GM19035 (cell line): ENCODE data around the gene ATP8A1.
"Not testable (repeated sequence)": the region's sequence is repeated elsewhere in the genome, so short reads cannot be mapped to it uniquely, and the experiment has no call there.

Experiments used
- ATAC-seq: cut with Tn5 transposase; IDR thresholded peaks from one replicate; pipeline ENCODE4 v1.9.1; 2021; ENCODE audit not compliant: unreplicated experiment

ATP8A1 gene

DNA sequence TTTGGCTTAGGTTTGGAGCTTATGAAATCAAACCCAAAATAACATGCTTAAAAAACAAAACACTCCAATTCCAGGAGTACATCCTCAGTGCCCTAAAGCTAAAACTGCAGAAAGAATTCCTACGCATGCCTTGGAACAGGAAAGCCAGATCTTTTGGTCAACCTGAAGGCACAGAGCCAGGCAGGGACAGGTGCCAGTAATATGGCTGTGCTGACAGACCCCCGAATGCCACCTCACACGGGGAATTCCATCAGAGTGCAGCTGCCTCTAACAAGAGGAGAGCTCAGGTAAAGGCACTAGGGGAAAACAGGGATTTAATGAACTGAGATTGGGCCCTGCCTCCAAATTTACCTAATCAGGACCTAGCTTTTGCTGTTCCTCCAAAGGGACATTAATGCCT lies 182.5 kb downstream of the ATP8A1 start:
- ATAC-seq: no peak

DNA sequence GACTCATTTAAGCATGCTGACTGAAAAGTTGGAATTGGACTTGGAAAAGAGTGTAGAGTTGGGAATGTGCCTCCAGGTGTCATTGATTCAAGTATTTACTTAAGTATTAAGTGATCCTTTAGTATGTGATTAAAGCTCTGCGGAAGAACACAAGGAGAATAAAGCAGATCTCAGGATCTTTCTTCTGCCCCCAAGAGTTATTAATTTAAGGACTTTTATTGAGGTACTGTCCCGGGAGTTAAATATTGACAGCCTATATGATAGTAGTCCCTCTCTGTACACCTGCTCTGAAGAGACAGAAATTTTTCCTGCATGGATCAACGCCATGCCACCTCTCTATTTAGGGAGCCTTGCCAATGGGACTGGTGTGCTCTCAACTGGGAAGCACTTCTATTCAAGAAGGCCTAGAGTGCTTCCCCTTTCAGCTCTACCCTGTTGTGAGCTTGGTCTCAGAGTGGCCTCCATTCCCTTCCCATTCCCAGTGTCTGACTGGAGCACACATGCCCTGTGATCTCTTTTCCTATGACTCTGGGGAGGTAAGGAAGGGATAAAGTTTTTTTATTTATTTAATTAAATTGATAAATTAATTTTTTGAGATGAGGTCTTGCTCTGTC lies 183.7 kb downstream of the ATP8A1 start:
- ATAC-seq: no peak

DNA sequence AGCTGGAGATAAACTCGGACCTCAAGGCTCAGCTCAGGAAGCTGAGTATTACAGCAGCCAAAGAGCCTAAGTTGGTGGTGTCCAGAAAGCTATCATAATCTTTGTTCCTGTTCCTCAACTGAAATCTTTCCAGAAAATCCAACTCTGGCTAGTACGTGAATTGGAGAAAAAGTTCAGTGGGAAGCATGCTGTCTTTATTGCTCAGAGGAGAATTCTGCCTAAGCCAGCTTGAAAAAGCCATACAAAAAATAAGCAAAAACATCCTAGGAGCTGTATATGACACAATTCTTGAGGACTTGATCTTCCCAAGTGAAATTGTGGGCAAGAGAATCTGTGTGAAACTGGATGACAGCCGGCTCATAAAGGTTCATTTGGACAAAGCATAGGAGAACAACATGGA lies 185.0 kb downstream of the ATP8A1 start:
- ATAC-seq: no peak

DNA sequence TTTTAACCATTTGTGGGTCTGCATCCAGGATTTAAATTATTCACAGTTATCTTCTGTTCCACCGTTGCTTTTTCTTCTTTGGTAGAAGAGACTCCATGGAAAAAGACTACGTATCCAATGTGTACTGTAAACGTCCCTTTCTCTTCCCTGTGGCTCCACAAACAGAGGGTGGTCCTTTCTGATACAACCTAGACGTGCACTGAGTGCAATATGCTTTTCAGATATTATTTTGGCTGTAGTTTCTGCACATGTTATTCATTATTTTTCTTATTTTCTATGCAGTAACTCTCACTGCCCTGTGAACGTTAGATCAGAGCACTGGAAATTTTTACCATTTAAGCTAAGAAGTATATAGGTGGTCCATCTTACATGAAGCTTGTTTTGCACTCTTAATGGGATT lies 186.9 kb downstream of the ATP8A1 start:
- ATAC-seq: no peak

DNA sequence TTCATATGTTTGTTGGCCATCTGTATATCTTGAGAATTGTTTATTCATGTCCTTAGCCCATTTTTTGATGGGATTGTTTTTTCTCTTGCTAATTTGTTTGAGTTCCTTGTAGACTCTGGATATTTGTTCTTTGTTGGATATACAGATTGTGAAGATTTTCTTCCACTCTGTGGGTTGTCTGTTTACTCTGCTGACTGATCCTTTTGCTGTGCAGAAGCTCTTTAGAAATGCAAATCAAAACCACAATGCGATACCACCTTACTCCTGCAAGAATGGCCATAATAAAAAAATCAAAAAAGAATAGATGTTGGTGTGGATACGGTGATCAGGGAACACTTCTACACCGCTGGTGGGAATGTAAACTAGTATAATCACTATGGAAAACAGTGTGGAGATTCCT lies 189.1 kb downstream of the ATP8A1 start:
- ATAC-seq: not testable (repeated sequence)

DNA sequence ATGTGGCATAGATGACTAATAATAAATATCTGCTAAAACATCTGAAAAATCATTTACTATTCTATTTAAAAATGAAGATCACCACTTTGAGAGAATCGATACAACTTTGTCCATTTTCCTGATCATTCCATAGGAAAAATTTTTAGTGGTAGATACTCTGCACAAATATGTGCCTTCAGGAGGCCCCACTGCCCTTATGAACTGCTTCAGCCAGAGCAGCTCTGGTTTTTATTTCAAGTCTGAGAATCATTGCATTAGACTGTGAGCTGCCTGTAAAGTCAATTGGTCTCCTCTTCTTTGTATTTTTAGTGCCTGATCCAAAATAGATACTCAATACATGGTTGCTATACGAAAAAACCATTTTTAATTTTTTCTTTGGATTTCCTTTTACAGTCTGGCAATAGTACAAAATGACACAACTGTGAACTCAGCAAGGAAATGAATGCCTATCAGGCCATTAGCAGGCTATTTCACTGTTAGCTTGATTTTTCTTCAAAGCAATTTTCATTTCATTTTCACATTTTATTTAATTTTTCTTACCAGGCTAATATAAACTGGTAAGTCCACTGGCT lies 190.5 kb downstream of the ATP8A1 start:
- no peak for ATAC-seq

DNA sequence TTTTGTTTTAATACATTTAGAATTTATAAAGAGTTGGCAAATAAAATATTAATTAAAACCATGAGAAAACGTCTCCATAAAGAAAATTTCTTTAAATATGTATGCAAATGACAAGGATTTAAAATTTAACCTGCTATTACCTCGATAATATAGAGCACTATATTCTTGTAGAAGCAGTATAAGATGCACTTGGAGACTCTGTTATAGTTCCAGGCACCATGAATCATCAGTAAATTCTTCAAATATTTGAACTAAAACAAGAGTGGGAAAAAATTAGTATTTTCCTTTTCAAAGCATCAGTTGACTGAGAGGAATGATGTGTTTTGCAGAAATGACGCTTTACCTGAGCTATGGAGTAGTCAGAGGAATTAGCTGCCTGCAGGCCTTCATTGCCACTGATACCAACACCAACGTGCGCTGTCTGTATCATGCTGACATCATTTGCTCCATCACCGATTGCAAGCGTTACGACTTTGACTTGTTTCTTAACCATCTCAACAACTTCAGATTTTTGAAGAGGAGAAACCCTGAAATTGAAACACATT lies 192.3 kb downstream of the ATP8A1 start:
- ATAC-seq: no peak

DNA sequence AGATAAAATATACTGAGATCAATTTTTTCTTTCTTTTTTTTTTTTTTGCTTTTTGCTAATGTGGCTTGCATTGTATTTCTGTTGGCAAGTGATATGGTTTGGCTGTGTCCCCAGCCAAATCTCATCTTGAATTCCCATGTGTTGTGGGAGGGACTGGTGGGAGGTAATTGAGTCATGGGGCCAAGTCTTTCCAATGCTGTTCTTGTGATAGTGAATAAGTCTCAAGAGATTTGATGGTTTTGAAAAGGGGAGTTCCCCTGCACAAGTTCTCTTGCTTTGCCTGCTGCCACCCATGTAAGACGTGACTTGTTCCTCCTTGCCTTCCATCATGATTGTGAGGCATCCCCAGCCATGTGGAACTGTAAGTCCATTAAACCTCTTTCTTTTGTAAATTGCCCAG lies 195.7 kb downstream of the ATP8A1 start:
- ATAC-seq: not testable (repeated sequence)

DNA sequence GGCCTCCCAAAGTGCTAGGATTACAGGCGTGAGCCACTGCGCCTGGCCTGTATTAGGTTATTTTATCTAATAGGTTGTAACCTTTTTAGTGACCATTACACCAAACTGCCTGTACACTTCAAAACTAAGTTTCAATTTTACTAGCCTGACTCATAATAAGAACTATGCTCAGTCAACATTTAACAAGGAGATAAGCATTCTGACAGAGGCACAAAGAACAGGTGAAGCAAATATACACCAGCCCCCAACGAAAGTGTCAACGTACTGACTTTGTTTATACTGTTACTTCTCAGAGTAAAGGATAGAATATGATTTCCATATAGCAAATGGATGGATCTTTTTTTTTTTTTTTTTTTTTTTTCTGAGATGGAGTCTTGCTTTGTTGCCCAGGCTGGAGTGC lies 196.9 kb downstream of the ATP8A1 start:
- ATAC-seq: peak; percentile 96

DNA sequence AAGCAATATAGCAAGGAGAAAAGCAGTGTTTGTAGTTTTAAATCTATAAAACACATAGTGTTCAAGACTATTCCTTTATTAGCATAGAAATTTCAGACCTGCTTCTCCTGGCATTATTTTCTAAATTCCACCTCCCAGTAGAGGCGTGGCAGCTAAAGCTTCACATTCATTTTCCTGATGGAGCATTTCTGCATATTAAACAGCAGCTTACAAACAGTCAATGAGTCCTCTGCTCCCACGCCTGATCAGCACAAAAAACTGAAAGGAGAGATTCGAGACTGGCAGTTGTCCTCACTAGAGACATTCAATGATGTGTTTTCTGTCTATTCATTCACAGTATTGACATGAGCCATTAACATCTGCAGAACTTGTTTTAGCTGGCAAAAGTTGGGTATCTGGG lies 198.2 kb downstream of the ATP8A1 start:
- no peak for ATAC-seq

DNA sequence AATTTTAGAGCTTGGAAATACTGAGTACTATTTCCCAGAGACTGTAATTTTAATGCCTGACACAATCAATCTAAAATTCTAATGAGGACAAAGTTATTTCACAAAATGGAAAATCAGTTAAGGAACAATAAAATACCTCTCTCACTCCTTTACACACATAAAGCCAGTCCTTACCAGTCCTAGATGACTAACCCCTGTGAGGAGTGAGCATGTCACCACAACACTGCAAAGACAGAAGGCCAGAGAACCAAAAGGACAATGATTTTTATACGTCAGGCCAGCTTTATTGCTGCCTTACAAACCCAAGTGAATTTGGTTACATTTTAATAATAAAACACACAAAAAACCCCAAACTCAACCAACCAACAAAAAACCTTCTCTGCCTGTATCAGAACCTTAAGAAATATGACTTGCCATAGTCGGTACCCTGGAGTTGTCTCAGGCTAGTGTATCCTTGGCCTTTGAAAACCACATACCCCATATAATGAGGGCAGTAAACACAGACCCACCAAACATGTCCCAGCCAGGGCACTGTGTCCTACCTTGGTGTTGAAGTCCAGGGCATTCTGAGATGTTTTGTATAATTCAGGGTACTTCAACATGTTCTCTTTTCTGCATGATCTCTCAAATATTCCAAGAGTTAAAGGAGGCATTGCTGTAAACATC lies 202.0 kb downstream of the ATP8A1 start:
- no peak for ATAC-seq

DNA sequence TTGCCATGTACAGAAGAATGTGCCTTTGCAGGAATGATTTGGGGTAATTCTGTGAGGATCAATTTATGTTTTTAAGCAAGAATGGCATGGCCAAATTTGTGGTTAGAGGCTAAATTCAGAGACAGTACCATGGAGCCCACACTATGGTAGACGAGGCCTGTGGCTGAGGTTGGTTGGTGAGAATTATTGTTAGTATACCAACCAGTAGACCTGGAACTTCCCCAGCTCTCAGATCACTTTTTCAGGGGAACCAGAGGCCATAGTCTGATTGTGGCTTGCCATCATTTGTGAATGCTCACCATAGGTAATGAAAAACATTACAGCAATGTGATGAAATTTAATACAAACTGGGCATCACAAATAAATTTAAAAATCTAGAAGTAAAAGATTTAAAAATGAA lies 203.3 kb downstream of the ATP8A1 start:
- no peak for ATAC-seq

DNA sequence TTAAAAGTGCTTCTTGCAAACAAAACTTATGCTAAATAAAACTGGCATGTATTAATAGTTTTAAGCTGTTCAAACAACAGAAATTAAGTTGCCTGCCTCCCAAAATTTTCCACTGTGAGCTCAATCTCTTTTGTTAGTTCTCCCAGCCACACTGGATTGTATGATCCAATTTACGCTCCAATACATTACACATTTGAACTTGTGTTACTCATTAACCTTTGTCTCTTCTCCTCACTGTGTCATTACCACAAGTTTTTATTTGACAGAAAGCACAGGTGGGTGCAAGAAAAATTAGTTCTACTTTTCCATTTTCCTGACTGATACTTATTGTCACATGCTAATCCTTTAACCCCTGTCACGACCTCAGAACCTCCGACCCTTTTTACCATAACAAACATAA lies 204.1 kb downstream of the ATP8A1 start:
- no peak for ATAC-seq

DNA sequence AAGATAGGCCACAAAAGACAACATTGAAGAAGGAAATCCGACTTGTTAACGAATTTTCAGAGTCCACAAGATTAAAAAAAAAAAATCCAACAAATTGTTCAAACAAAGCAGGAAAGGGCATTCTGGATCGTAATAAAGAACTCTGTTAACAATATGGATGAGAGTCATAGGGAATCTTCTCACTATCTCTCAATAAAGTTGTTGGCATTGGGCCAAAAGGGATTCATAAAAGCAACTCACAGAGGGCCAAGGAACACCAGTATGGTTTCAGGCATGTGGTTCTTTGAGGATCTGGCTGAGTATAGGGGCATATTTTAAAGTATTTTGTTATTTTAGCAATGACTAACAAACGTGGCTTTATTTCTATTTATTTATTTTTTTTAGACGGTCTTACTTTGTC lies 210.1 kb downstream of the ATP8A1 start:
- ATAC-seq: no peak

DNA sequence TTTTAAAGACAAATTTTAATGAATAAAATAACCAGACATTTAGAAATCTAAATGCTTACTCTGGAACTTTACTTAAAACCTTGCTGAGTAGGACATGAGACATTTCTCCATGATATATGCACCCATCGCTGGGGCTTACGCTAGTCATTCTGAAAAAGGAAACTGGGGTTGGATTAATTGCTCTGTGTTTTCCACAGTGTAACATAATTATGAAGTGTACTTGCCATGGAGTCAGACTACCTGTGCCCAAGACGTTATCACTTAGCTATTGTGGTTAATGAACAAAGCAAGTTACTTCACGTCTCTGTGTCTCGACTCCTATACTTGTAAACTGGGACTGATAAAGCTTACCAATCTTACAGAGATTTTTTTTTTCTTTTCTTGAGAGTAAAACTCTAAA lies 211.9 kb downstream of the ATP8A1 start:
- no peak for ATAC-seq

DNA sequence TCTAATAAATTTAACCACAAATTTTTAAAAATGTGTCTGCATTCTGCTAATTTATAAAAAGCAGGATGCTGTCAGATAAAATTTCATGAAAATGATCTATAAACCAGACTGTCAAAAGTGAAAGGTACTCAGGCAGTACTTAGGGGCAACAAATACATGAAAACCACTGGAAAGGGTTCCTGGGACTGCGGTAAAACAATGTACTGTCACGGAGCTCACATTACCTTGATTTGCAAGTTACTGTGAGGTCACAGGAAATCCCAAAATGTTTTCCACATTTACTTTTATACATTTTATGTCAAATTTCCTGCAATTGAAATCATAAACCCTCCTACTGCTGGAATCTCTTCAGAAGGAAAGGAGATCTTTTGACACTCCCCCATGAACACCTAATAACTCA lies 214.3 kb downstream of the ATP8A1 start:
- no peak for ATAC-seq

DNA sequence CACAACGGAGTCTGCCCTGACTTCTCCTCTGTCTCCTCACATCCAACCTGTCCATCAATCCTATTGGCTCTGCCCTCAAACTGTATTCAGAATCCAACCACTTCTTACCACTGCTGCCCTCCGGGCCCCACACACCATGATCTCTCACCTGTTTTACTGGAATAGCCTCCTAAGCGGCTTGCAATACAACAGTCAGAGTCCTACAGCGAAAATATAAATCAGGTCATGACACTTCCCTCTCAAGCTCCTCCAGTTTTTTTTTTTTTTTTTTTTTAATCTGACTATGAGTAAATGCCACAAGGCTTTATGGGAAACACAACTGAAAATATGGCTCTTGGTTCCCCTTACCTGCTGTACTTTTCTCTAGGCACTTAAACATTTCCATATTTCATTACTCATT lies 216.8 kb downstream of the ATP8A1 start:
- ATAC-seq: no peak

DNA sequence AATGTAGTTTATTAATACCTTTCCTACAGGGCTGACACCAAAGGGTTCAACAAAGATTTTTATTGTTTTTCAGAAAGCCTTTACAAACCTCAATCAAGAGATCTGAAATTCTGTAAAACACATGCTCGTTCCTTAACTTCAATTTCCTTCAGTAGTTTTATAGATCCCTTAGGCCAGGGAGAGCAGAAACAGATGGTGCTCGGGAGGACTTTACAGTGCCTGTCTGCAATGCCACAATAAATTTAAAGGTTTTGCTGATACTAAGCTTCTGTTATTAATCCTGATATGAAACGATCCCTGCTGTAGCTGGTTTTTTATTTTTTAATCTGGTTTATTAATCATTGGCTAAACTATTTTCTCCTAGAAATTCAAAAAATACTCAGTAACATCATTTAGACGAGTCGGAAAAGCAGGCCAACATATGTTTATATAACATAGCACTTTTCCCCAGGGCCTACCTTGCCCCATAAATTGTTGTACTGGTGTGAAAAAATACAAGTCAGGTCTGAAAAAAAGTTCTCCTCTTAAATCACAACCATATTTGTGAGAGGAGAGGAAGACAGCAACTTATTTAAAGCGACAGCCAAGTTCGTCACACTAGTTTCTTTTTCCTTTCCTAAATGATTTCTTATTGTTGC lies 219.9 kb downstream of the ATP8A1 start:
- ATAC-seq: no peak

DNA sequence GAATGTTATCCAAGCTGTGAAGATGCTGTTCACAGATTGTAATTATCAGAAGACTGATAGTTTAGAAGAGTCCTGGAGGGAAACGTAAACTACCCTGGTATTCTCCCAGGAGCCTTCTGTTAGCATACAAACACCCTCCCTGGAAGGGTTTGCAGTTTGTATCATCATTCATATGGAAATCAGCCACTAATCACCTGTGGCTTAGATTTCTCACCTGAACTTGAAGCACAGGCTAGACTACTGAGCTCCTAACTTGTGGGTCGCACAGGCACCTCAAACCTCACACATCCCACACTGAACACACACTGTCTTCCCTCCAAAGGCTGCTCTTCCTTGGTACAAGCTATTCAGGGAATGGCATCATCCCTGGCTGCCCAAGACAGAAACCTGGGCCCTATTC lies 228.9 kb downstream of the ATP8A1 start:
- no peak for ATAC-seq

DNA sequence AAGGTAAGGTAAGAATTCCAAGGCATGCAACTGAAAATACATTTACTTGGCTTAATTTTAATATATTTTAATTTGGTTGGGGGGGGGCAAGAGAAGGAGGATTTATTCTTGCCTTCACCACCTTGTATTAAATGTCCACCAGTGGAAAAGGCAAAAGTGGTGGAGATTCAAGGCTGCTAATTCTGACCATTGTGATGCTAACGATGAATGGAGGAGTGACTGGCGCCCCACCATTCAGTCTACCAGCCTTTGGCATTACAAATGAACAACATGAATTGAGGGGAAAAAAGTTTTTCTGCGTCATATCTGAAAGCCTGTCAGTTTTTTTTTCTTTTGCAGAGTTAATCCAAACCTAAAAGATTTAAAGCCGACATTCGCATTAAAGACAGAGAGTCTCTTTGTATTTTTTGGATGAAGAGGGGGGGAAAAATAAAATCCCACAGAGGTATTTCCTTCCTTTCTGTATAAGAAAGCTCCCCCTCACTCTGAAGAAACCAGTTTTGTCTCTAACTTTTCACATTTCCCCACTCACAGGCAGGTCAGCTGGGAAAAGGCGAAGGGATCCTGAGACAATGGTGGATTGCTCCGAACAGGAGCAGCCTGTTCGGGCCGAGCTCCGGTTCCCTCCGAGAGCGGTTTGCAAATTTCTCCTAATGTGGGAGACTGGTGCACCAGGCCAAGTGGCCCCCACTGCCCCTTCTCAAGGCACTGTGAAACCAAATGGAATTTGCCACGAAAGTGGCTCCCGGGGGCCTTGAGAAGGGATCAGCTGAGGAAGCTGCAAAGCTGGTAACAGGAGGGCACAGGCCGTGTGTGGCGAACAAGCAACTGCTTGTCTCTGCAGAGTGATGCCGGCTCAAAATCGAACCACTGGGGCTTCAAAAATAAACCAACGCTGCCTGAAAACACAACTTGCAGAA lies 231.5 kb downstream of the ATP8A1 start:
- ATAC-seq: no peak

DNA sequence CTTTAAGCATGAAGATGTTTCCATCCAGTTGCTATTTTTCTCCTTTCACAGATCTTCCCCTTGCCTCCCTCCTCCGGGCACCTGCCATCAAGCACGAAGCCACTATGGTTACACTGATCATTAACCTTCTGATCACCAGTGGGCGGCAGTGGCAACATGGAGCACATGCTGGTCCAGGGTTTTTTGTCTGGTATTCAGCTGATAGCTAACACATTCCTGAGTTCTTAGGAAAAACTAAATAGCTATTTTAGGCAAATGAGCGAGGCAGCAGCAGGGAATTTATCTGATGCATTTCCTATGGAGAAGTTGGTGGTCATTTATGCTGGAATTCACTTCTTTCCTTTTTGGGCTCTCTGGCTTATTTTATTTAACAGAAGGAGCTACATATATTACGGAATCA lies 236.8 kb downstream of the ATP8A1 start:
- no peak for ATAC-seq
